ENCODE data around the gene CABLES1. TPM values are rescaled to one million over a fixed set of nuclear protein-coding genes. Genes with fewer than 3 reads are reported as not detected.

Gene CABLES1
- total RNA-seq, 1 experiment from 2014 or later = 16.2 TPM

GRCh38 chr18:23270986-23271680 lies 135.8 kb downstream of the CABLES1 start:
- H3K36me3 Mint-ChIP-seq (ENCODE audit: insufficient read depth, unreplicated experiment) = peaks cover 4% of the 10 kb centered on the region
- no peak overlapping the region for H3K4me3 Mint-ChIP-seq (ENCODE audit: low read depth, unreplicated experiment)
- DNase-seq = no peak
- no peaks in the 10 kb centered on the region for H3K4me1 Mint-ChIP-seq (ENCODE audit: low read depth, unreplicated experiment)
- H3K27me3 Mint-ChIP-seq (ENCODE audit: unreplicated experiment) = no peaks in the 10 kb centered on the region
- TF ChIP-seq, protein P1, sequence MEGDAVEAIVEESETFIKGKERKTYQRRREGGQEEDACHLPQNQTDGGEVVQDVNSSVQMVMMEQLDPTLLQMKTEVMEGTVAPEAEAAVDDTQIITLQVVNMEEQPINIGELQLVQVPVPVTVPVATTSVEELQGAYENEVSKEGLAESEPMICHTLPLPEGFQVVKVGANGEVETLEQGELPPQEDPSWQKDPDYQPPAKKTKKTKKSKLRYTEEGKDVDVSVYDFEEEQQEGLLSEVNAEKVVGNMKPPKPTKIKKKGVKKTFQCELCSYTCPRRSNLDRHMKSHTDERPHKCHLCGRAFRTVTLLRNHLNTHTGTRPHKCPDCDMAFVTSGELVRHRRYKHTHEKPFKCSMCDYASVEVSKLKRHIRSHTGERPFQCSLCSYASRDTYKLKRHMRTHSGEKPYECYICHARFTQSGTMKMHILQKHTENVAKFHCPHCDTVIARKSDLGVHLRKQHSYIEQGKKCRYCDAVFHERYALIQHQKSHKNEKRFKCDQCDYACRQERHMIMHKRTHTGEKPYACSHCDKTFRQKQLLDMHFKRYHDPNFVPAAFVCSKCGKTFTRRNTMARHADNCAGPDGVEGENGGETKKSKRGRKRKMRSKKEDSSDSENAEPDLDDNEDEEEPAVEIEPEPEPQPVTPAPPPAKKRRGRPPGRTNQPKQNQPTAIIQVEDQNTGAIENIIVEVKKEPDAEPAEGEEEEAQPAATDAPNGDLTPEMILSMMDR (IDR thresholded peaks at IDR 0.05; ENCODE audit: unreplicated experiment) = no peak
- intact Hi-C loops (cut with micrococcal nuclease; ENCODE audit: unreplicated experiment) = loop anchor here (2.0 kb wide), 1 partner anchor 22 kb away; no protein-coding TSS in a partner anchor
- no peak overlapping the region for H3K27ac Mint-ChIP-seq (ENCODE audit: unreplicated experiment)
- peaks cover 6% of the 10 kb centered on the region for H3K9me3 Mint-ChIP-seq (ENCODE audit: low read depth, unreplicated experiment)
- BruUV-seq (replicated peaks) = no TSS peak
- CTCF ChIA-PET = interaction anchor here (0.6 kb wide), 1 partner anchor 83 kb away, joined by 4 read pairs; no protein-coding TSS in a partner anchor

- no TSS peak for BruUV-seq (replicated peaks)
- Mint-ChIP-seq H3K27ac (ENCODE audit: unreplicated experiment) (no peak overlapping the region), H3K36me3 (ENCODE audit: insufficient read depth, unreplicated experiment) (peaks cover 4% of the 10 kb centered on the region)
These were observed 137.4 kb downstream of the CABLES1 start for GRCh38 chr18:23272498-23273232.

GRCh38 chr18:23273443-23273966 lies 138.2 kb downstream of the CABLES1 start:
- Mint-ChIP-seq H3K36me3 (ENCODE audit: insufficient read depth, unreplicated experiment) (peaks cover 4% of the 10 kb centered on the region), H3K27ac (ENCODE audit: unreplicated experiment) (no peak overlapping the region), H3K4me3 (ENCODE audit: low read depth, unreplicated experiment) (no peak overlapping the region), H3K4me1 (ENCODE audit: low read depth, unreplicated experiment) (no peaks in the 10 kb centered on the region), H3K9me3 (ENCODE audit: low read depth, unreplicated experiment) (peaks cover 8% of the 10 kb centered on the region), H3K27me3 (ENCODE audit: unreplicated experiment) (no peaks in the 10 kb centered on the region)
- CTCF ChIA-PET = no interaction called here
- TF ChIP-seq, protein P1 (IDR thresholded peaks at IDR 0.05; ENCODE audit: unreplicated experiment) = no peak
- BruUV-seq (replicated peaks) = no TSS peak
- intact Hi-C loops (cut with micrococcal nuclease; ENCODE audit: unreplicated experiment) = no loop called here
- DNase-seq = no peak

More at GRCh38 chr18:23272498-23273232, 137.4 kb downstream of the CABLES1 start:
- intact Hi-C loops (cut with micrococcal nuclease; ENCODE audit: unreplicated experiment) = no loop called here
- DNase-seq = no peak
- Mint-ChIP-seq H3K4me1 (ENCODE audit: low read depth, unreplicated experiment) (no peaks in the 10 kb centered on the region), H3K9me3 (ENCODE audit: low read depth, unreplicated experiment) (peaks cover 8% of the 10 kb centered on the region), H3K4me3 (ENCODE audit: low read depth, unreplicated experiment) (no peak overlapping the region), H3K27me3 (ENCODE audit: unreplicated experiment) (no peaks in the 10 kb centered on the region)
- CTCF ChIA-PET = no interaction called here
- TF ChIP-seq, protein P1 (IDR thresholded peaks at IDR 0.05; ENCODE audit: unreplicated experiment) = no peak

DNA sequence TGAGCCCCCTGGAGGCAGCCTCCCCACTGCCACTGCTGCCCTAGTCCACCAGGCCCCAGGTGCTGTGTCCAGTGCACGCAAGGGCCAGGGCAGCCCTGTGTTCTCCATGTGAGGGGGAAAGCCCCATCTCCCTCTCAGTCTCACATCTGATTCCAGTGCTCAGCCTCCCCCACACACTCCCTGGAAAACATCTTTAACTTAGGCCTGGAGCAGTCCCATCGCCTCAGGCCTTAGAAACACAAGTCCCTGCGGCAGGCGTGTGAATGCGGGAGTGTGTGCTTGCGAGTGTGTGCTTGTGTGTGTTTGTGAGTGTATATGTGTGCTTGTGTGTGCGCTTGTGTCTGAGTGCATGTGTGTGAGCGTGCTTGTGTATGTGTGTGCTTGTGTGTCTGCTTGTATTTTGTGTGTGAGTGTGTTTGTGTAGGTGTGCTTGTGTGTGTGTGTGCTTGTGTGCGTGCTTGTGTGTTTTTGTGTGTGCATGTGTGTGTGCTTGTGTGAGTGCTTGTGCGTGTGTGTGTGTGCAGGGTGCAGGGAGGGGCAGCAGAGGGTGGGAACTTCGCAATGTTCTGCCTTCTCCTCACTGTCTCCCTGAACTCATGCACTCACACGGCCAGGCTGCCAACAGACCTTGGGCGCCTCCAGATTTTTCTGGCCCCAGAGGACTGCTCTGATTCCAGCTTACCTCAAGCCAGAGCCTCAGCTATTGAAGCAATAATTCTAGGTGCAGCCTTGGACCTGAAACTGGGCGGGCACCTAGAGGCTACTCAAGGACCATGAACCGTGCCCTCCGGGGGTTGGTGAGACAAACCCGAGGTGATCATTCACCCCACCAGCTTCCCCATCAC lies 139.6 kb downstream of the CABLES1 start:
- Mint-ChIP-seq H3K36me3 (ENCODE audit: insufficient read depth, unreplicated experiment) (peaks cover 4% of the 10 kb centered on the region), H3K9me3 (ENCODE audit: low read depth, unreplicated experiment) (peaks cover 2% of the 10 kb centered on the region), H3K27ac (ENCODE audit: unreplicated experiment) (peak overlapping the region; percentile 15), H3K4me3 (ENCODE audit: low read depth, unreplicated experiment) (no peak overlapping the region), H3K4me1 (ENCODE audit: low read depth, unreplicated experiment) (no peaks in the 10 kb centered on the region), H3K27me3 (ENCODE audit: unreplicated experiment) (no peaks in the 10 kb centered on the region)
- TF ChIP-seq, protein P1 (IDR thresholded peaks at IDR 0.05; ENCODE audit: unreplicated experiment) = no peak
- BruUV-seq (replicated peaks) = no TSS peak
- intact Hi-C loops (cut with micrococcal nuclease; ENCODE audit: unreplicated experiment) = no loop called here
- CTCF ChIA-PET = interaction anchor here (0.6 kb wide), 1 partner anchor 16 kb away, joined by 3 read pairs; no protein-coding TSS in a partner anchor
- DNase-seq = no peak

Data from Calu3 (cell line).